GM18499 (cell line): ENCODE measurements around the gene RAB44.
"Not testable (repeated sequence)": the region's sequence is repeated elsewhere in the genome, so short reads cannot be mapped to it uniquely, and the experiment has no call there.

ENCODE experiments used
- ATAC-seq: cut with Tn5 transposase; IDR thresholded peaks from one replicate; pipeline ENCODE4 v1.9.1; 2021; ENCODE audit warnings: moderate number of reproducible peaks; ENCODE audit not compliant: insufficient read depth, unreplicated experiment

Gene RAB44

GRCh38 chr6:36703081-36703606, 5.5 kb downstream of the RAB44 start:
- ATAC-seq = no peak

GRCh38 chr6:36703982-36704381, 6.4 kb downstream of the RAB44 start:
- no peak for ATAC-seq

GRCh38 chr6:36704961-36705577, 7.4 kb downstream of the RAB44 start:
- not testable (repeated sequence) for ATAC-seq

- ATAC-seq = no peak
Observed at GRCh38 chr6:36706339-36706738, 8.7 kb downstream of the RAB44 start.

GRCh38 chr6:36712816-36713215, 15.2 kb downstream of the RAB44 start:
- no peak for ATAC-seq

GRCh38 chr6:36713846-36714245, 16.2 kb downstream of the RAB44 start:
- no peak for ATAC-seq

GRCh38 chr6:36714511-36714910, 16.9 kb downstream of the RAB44 start:
- ATAC-seq = no peak

- ATAC-seq = no peak
Observed at GRCh38 chr6:36715469-36715868, 17.8 kb downstream of the RAB44 start.

- ATAC-seq = no peak
Observed at GRCh38 chr6:36716476-36717093, 19.0 kb downstream of the RAB44 start.

GRCh38 chr6:36717231-36717825, 19.7 kb downstream of the RAB44 start:
- no peak for ATAC-seq

- ATAC-seq = no peak
Observed at GRCh38 chr6:36717871-36718540, 20.4 kb downstream of the RAB44 start.

- ATAC-seq = no peak
Observed at GRCh38 chr6:36718560-36718959, 20.9 kb downstream of the RAB44 start.

- ATAC-seq = no peak
Observed at GRCh38 chr6:36719126-36719525, 21.5 kb downstream of the RAB44 start.

GRCh38 chr6:36720251-36721141, 22.9 kb downstream of the RAB44 start:
- no peak for ATAC-seq

GRCh38 chr6:36721369-36722140, 23.9 kb downstream of the RAB44 start:
- ATAC-seq = no peak

- no peak for ATAC-seq
Observed at GRCh38 chr6:36722365-36722764, 24.7 kb downstream of the RAB44 start.

- no peak for ATAC-seq
Observed at GRCh38 chr6:36722879-36723278, 25.3 kb downstream of the RAB44 start.

- not testable (repeated sequence) for ATAC-seq
Observed at GRCh38 chr6:36723992-36724391, 26.4 kb downstream of the RAB44 start.
